NCI-H82 (cell line): ENCODE measurements around the gene ACACB.

Experiments used
- DNase-seq: peaks from one replicate; lab custom pipeline; 2025; lab: John Stamatoyannopoulos, UW

Gene ACACB

DNA sequence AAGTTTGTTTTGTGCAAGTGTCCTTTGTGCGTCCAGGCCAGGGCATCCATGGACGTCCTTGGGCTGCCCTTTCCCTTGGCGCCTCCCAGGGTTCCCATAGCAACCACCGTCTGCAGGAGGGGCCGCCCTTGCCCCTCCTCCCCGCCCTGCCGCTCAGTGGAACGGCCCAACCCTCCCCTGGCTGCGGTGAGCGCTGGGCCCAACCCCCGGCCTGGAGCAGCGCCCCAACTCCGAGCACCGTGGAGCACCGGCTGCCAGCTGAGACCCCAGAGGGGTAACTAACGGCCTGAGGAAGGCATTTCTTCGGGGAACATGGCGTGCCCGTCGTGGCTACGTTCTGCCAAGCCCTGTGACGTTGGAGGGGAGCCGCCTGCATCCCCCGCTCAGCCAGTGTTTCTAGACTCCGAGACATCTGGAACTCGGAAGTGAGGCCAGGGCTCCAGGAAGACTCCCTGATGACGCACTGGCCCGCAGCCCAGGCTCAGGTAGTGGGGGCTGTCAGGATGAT is 5.3 kb upstream of the ACACB start:
- peak; percentile 68 for DNase-seq

DNA sequence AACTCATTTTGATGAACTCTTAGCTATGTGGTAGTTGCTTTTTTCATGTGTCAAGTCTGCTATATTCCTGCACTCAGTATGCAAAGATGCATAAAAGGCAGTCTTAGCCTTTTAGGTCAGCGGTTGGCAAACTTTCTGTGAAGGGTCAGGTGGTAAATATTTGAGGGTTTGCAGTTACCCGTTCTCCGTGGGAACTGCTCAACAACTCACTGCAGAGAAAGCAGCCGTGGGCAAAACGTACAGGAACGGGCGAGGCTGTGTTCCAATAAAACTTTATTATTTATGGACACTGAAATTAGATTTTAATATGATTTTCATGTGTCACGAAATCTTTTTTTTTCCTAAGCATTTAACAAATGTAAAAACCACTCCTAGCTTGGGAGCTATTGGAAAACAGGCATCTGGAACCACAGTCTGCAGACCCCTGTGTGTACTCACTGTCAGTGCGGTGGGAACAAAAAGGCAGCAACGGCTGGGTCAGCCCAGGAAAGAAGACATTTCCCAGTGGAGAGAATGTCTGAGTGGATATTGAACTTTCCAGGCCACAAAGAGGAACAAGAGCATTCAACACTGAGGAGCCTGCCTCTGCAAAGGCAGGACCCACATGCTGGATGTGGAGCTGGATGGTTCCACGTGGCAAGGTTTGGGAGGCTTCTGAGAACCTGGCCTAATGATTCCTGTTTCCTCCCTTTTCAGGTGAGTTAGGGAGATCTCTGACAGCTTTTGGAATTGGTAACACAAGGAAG is 3.5 kb upstream of the ACACB start:
- no peak for DNase-seq

DNA sequence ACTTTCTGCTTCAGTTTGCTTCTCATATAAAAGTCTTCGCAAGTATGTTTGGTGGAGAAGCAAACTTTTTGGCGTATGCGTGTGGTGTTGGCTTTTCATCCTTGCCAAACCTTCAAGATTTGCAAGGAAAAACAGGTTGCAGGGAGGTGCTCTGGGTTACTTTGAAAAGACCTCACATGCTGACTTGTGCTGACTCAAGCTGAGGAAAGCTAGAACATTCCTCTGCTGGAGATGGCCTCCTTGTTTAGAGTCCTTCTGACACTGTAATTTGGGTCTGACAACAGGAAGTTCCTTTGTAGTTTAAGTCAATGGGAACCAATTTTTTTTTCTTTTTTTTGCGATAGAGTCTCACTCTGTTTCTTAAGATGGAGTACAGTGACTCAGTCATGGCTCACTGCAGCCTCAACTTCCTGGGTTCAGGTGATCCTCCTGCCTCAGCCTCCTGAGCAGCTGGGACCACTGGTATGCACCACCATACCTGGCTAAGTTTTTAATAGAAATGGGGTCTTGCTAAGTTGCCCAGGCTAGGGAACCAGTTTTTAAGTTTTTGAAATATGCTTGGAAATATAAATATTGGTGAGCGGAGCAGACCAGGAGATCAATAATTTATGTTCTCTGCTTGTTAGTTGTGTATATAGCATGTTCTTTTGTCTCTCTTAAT is 2.6 kb upstream of the ACACB start:
- no peak for DNase-seq

DNA sequence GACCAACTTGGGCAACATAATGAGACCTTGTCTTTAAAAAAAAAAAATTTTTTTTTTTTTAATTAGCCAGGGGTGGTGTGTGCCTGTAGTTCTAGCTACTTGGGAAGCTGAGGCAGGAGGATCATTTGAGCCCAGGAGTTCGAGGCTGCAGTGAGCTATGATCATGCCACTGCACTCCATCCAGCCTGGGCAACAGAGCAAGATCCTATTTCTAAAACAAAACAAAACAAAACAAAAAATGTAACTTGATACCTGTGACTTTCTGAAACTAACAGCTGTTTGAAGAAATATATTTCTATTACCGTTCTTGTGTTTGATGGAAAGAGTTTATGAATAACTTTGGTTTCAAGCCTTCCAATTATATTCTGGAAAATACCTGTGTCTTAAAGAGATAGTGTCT is 1.7 kb upstream of the ACACB start:
- DNase-seq = no peak

DNA sequence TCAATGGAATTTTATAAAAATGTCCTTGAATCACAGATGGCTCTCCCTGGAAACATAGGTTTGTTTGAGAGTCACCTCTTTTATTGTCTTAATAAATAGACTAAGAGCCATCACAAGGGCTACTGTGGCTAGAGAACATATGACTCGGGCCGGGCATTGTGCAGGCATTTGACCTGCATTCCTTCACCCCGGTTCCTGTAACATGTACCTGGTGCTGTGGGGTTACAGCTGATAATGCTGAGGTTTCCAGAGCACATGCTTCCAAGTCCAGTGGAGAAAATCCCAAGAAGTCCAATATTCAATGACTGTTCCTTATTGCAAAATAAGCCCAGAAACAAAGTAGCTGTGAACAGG is 1.0 kb upstream of the ACACB start:
- no peak for DNase-seq

DNA sequence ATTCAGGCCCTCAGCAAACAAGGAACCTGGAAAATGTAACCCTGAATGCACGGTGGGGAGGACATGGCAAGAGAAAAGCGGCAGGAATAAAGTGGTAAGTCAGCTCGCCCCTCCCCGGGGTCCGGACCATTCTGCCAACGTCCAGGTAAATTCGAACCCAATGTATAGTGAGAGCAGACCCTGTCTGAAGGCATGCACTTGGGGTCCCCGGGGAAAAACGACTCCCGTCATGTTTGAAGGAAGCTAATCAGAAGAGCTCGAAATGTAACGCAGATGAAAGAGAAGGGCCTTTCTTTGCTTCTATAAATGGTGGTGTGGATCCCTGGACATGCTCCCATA is 193 bp downstream of the ACACB start:
- no peak for DNase-seq

DNA sequence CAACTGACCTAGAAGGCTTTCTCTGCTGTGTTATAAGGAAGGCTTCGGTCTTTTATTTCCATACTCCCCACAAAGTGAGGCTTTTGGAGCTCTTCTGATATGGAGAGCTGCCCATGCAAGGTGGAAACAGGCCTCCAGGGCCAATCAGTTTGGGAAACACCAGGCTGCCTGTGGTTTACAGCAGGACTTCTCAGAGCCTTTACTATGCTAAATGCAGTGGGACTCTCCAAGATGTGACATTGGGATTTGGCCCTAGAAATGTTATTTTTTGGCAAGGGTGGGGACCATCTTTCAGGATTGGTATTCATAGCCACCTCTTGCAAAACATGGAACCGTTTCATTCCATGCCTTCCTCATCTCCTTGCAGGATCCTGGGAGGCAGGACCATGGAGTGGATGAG is 3.7 kb downstream of the ACACB start:
- DNase-seq = no peak

DNA sequence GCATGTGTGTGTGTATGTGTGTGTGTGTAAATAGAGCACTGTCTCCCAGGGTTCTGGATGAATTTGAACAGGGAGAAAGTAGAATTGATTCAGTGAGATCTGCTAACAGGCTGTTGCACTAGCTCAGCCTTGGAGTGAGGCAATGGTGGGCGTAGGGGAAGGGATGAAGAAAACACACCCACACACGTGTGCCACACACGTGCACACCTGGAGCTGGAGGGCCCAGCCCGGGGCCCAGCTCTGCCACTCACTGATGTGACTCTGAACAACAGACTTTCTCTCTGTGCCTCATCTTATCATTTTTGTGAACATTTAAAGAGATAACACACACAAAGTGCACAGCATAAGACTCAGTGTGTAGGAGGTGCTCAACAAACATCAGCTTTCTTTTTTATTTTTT is 4.2 kb downstream of the ACACB start:
- DNase-seq = no peak

DNA sequence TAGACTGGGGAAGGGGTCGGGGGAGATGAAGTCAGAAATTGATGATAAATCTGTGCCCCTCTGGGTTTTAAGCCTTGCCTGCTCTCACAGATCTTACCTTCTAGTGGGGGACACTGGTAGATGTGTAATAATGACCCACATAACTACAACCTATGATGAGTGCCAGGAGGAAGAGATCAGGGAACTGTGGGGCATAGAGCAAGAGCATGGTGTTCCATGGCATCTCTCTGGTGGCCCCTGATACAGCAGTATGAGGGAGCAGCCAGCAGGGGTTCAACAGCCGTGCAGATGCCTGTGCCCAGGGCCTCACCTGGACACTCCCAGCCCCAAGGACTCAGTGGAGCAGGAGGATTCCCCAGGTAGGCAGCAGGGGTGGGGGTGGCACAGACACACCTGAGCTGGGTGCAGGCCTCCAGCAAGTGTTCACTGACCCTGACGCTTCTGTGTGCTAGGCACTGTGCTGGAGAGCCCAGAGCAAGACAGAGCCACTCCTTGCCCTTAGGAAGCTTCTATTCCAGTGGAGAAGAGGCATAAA is 5.0 kb downstream of the ACACB start:
- no peak for DNase-seq

DNA sequence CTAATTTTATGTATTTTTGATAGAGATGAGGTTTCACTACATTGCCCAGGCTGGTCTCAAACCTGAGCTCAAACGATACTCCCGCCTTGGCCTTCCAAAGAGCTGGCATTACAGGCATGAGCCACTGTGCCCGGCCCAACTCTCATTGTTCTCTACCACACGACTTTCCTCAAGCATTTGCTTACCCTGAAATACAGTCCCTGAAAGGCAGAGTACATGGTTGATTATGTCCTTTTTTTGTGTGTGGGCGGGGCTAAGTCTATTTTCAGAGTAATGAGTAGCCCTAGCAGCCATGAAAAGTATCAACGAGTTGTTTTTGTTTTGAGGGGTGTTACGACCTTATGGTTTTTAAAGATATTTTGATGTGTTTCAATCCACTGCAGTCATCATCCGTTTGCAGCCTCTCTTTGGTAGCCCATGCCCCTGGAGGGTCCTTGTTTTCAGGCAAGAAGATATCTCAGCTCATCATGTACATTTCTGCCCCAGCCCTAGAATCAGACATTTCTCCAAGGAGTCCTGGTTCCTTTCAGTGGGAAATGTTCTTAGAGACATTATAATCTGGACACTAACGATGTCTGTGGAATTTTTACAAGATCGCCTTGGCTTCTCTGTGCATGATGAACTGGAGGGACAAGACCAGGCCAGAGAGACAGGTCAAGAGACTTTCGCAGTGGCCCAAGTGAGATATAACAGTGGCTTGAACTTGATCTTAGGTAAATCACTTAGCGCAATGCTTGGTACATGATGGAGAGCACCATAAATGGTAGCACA is 8.7 kb downstream of the ACACB start:
- no peak for DNase-seq

DNA sequence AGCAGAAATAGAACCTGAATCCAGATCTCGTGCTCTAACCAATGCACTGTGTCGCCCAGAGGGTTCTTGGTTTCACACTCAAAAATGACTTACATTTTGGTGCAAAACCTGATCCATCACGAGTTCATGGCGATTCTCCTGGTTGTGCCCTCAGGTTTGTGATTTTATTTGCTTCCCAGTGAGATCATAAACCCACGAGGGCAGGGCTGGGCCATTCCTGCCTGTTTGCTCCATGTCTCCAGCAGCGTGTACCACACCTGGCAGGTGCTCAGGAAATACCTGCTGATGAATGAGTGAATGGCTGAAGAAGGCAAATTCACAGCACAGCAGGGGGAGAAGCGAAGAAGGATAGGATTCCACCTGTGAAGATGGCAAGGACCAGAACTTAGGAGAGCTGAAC is 9.4 kb downstream of the ACACB start:
- no peak for DNase-seq

DNA sequence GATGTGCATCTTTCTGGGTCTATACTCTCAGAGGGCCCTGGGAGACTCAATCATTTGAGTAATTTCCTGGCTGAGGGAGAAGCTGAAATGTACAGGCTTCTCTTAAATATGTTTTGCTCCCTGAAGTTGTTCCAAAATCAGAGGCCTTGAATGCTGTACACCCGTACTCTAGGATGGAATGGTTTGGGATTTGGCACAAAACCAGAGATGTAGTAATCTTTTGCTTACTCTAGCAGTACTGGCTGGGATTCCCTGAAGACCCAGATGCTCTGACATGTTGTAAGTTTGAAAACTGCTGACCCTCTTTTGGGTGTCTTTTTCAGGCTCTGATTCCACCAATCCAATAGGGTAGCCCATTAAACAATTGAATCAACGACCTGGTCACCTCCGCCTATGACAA is 10.4 kb downstream of the ACACB start:
- DNase-seq = no peak

DNA sequence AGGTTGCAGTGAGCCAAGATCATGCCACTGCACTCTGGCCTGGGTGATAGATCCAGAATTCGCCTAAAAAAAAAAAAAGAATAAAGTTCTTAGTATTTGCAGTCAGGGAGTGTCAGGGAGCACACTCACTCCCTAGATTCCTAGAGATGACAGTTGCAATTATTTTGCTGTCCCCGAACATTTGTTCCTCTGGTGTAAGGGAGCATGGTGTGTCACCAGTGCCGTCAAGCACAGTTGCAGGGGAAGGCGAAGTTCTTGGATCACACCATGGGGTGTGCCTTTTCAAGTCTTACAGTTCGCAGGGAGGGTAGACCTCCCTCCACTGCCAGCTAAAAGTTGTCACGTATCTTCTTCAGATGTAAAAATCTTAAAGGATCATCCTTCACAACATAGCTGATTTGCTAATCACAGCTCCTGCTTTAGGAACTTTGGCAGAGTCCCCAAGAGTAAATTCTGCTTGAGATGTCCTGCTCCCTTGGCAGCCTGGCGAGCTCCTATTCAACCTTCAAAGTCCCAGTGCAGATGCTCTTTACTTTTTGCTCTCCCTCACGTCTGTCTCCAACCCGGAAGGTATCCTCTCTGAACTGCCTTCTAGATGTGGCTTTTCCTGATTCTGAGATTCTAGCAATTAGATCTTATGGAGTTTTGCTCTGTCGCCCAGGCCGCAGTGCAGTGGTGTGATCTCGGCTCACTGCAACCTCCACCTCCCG is 11.3 kb downstream of the ACACB start:
- DNase-seq = no peak

DNA sequence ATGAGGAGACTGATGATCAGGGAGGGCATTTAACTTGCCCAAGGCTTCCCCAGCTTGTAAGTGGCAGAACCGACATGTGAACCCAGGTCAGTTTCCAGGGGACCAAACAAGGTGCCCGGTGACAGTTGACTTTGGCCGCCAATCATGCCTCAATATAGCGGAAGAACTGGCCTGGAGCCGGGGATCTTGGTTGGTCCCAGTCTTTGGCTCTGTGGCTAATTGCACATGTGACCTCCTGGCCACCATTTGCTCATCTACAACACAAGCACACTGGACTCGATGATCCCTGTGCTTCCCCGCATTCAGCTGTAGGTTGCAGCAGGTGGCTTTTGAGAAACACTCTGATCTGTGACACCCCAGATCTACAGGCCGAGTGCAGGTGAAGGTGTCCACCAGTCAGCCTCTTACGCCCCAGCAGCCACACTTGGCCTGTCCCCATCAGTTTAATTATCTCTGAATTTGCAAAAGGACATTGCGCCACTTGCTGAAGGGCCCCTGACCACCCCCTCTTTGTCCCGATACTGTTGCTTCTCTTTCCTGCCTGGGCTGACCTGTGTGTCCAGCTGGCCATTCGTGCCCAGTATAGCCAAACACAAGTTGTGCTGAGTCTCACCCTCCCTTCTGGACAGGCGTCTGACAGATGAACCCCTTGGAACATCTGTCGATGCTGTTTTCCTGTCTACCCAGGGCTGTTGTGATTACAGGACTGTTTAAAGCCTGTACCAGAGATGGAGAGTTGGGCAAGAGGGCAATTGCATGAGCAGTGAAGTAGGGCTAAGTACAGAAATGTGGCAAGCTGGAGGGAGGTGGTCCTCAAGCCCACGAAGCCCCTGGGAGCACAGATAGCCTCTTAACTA is 14.1 kb downstream of the ACACB start:
- peak; percentile 47 for DNase-seq

DNA sequence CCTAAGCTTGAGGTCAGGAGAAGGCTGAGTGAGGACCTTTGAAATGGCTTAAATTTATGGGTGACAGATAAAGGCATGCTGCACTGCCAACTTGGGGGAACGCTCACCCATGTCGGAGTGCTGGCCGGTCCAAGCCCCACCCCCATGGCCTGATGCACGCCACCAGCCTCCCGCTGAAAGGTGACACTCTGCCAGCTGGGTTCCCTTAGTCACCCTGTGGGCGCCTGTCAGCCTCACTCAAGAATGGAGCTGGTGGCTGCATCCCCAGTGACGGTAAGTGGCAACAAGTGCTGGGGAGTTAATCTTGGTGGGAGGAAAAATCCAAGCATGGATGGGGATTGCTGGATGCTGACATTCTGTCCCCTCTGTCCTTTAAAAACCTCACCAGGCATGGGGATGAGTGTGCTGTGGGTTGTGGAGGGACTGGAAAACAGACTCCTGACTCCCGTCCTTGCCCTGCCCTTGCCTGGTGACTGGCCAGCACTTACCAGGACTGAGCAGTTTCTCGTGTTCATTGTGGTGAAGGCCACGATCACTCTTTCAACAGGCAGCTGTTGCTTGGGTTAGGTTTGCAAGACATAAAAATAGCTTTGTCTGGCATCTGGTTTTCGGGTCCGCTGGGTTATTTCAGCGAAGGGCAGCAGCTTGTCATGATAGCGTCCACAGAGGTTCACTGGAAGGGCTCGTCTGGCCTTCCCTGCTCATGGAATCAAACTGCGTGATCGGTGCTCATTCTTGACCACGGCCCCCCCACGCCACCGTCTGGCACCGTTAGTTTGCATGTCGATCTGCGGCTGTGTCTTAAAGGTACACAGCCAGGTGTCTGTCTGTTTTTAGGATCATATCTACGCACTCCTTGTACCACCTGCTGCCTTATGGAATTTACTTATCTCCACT is 15.0 kb downstream of the ACACB start:
- DNase-seq = peak; percentile 21

DNA sequence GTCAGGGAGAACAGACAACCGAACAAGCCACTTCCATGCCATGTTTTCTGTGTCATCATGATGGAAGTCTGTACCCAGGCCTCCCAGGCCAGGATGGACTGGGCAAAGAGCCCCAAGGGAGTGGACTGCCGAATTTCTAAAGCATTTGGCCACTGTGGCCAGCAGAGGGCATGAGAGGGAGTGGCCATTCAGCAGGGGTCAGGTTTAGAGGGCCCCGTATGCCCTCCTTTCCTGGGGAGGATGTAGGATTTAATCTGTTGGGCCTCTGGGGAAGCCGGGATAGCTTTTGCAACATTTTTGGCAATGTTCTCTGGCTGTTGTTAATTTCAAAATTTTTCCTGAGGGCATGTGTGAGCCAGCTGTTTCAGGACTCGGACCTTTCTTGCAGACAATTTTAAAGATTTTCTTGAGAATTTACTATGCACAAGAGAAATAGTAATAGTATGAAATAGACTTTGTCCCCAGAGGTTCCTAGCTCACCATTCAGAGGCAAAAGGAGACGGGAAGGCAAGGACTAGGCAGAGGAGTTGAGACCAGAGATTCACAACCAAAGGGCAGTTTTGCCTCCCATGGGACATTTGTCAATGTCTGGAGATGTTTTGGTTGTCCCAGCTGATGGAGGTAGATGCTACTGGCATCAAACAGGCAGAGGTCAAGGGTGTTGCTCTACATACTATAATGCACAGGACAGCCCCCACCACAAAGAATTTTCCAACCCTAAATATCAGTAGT is 18.0 kb downstream of the ACACB start:
- peak; percentile 31 for DNase-seq

DNA sequence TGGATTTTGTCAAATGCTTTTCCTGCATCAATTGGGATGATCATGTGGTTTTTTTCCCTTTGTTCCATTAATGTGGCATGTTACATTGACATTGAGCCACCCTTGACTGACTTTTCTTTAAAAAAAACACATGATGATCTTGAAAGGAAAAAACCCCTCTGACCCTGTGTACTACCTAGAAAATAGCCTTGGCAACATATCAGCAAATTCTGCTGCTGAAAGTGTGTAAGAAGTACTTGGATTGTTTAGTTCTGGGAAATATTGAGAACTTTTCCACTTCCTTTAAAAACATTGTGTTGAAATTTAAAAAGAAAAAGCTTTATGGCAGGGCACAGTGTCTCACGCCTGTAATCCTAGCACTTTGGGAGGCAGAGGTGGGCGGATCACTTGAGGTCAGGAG is 20.7 kb downstream of the ACACB start:
- DNase-seq = no peak

DNA sequence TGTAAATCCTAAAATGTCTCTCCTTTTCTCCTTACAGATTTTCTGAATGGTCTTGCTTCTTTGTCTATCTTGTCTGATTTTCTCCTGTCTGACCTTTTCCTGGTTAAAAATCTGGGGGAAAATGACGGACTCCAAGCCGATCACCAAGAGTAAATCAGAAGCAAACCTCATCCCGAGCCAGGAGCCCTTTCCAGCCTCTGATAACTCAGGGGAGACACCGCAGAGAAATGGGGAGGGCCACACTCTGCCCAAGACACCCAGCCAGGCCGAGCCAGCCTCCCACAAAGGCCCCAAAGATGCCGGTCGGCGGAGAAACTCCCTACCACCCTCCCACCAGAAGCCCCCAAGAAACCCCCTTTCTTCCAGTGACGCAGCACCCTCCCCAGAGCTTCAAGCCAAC is 23.0 kb downstream of the ACACB start:
- DNase-seq = no peak

DNA sequence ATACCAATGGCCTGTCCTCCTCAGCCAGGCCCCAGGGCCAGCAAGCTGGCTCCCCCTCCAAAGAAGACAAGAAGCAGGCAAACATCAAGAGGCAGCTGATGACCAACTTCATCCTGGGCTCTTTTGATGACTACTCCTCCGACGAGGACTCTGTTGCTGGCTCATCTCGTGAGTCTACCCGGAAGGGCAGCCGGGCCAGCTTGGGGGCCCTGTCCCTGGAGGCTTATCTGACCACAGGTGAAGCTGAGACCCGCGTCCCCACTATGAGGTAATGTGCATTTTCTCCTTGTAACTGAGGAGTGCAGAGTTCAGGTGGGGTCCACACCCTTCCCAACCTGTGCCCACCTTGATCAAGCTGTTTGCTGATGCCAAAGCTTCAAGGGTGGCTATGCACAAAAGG is 23.4 kb downstream of the ACACB start:
- no peak for DNase-seq

DNA sequence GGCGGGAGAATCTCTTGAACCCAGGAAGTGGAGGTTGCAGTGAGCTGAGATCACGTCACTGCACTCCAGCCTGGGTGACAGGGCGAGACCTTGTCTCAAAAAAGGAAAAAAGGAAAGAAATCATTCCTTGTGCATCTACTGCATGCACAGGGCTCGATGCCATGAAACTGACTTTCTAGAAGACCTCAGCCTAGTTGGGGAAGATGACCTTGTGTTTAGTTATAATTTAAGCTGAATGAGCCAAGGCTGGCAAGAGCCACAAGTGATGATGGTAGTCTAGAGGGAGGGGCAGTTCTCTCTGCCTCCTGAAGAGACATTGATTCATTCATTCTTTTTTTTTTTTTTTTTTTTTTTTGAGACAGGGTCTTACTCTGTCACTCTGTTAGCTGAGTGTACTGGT is 24.2 kb downstream of the ACACB start:
- no peak for DNase-seq
